Measurements from ENCODE around the gene SIVA1.

DNA sequence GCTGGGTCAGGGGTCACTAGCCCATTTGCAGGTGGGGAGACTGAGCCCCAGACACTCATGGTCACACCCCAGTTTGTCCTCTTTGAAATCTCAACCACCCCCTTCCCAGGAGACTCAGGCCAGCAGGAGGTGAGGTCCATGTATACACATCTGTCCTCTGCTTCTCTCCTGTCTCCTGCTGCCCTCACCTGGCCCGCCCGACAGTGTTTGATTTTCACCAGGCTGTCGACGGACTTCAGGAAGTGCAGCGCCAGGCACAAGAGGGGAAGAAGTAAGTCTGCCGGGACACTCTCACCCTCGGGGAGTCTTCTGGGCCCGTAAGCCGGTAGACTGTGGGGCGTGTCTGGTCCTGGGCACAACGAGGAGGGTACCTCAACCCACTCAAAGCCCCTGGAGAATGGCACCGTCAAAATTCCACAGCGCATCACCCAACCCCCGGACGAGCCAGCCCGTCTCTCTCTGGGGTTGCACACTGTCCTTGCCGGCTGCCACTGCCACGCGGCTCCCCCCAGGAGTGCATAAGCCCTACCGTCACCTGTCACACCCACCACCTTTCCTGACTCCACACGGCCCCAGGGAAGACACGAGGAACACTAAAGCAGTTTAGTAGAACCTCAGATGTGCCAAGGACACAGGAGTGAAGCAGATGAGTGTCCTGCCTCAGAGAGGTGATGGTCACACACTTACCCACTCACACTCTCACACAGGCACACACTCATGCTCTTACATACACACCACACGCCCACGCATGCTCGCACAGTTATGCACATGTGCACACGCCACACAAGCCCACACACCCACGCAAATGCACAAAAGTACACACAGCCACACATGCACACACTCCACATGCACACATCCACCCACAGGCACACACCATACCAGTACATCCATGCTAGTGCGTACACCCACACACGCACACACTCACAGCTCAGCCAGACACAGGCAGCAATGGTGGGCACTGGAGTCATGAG, 13.1 kb upstream of the SIVA1 start:
- TF ChIP-seq, protein P1, sequence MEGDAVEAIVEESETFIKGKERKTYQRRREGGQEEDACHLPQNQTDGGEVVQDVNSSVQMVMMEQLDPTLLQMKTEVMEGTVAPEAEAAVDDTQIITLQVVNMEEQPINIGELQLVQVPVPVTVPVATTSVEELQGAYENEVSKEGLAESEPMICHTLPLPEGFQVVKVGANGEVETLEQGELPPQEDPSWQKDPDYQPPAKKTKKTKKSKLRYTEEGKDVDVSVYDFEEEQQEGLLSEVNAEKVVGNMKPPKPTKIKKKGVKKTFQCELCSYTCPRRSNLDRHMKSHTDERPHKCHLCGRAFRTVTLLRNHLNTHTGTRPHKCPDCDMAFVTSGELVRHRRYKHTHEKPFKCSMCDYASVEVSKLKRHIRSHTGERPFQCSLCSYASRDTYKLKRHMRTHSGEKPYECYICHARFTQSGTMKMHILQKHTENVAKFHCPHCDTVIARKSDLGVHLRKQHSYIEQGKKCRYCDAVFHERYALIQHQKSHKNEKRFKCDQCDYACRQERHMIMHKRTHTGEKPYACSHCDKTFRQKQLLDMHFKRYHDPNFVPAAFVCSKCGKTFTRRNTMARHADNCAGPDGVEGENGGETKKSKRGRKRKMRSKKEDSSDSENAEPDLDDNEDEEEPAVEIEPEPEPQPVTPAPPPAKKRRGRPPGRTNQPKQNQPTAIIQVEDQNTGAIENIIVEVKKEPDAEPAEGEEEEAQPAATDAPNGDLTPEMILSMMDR (IDR thresholded peaks at IDR 0.05) = no peak
- TF ChIP-seq POLR2A (IDR thresholded peaks at IDR 0.05) = no peak

All from right lobe of liver (tissue), 4 donors.